ENCODE data around the gene CCDC60.

- TF ChIP-seq, protein P1, sequence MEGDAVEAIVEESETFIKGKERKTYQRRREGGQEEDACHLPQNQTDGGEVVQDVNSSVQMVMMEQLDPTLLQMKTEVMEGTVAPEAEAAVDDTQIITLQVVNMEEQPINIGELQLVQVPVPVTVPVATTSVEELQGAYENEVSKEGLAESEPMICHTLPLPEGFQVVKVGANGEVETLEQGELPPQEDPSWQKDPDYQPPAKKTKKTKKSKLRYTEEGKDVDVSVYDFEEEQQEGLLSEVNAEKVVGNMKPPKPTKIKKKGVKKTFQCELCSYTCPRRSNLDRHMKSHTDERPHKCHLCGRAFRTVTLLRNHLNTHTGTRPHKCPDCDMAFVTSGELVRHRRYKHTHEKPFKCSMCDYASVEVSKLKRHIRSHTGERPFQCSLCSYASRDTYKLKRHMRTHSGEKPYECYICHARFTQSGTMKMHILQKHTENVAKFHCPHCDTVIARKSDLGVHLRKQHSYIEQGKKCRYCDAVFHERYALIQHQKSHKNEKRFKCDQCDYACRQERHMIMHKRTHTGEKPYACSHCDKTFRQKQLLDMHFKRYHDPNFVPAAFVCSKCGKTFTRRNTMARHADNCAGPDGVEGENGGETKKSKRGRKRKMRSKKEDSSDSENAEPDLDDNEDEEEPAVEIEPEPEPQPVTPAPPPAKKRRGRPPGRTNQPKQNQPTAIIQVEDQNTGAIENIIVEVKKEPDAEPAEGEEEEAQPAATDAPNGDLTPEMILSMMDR (IDR thresholded peaks at IDR 0.05), result no peak
- no peak for TF ChIP-seq POLR2A (IDR thresholded peaks at IDR 0.05)
Observed at GRCh38 chr12:119540476-119540875, 205.9 kb downstream of the CCDC60 start.
